ENCODE data around the gene CCL14. TPM values are rescaled to one million over a fixed set of nuclear protein-coding genes. Genes with fewer than 3 reads are reported as not detected.

CCL14 gene
- total and polyA plus RNA-seq, 9 of the 15 experiments (the other 6 are each of a cell fraction or from before 2014, with no cell fraction given) = not detected

GRCh38 chr17:35963663-35964062 is 22.9 kb downstream of the CCL14 start (continued):
- TF ChIP-seq MAFG (tag; conservative IDR thresholded peaks at IDR 0.05) = peak; percentile 28; the same call in 1 of the 2 replicates
- TF ChIP-seq IRF2 (CRISPR knock-in tag; IDR thresholded peaks at IDR 0.05) = no peak
- no peak for TF ChIP-seq NFYB (IDR thresholded peaks at IDR 0.05; ENCODE audit: extremely low read depth, insufficient read length)
- TF ChIP-seq ZNF232 (CRISPR knock-in tag; IDR thresholded peaks at IDR 0.05) = no peak
- TF ChIP-seq CHAMP1 (IDR thresholded peaks at IDR 0.05) = no peak
- TF ChIP-seq, protein P1, sequence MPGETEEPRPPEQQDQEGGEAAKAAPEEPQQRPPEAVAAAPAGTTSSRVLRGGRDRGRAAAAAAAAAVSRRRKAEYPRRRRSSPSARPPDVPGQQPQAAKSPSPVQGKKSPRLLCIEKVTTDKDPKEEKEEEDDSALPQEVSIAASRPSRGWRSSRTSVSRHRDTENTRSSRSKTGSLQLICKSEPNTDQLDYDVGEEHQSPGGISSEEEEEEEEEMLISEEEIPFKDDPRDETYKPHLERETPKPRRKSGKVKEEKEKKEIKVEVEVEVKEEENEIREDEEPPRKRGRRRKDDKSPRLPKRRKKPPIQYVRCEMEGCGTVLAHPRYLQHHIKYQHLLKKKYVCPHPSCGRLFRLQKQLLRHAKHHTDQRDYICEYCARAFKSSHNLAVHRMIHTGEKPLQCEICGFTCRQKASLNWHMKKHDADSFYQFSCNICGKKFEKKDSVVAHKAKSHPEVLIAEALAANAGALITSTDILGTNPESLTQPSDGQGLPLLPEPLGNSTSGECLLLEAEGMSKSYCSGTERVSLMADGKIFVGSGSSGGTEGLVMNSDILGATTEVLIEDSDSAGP (CRISPR knock-in tag; IDR thresholded peaks at IDR 0.05) = no peak

DNA sequence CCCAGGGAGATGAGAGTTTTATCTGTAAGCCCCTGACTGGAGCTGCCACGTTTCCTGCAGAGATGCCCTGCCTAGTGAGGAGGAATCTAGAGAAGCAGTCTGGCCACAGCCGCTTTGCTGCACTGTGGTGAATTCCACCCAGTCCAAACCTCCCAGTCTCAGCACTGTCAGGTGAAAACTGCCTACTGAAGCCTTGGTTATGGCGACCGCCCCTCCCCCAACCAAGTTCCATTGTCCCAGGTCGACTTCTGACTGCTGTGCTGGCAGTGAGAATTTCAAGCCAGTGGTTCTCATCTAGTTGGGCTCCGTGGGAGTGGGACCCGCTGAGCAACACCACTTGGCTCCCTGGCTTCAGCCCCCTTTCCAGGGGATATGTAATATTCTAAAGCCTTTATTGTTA is 32.8 kb downstream of the CCL14 start:
- POLR2A ChIA-PET = no interaction called here
- Histone ChIP-seq H3K36me3 (ENCODE audit: control insufficient read depth, insufficient read depth, low read length) (no peaks in the 10 kb centered on the region), H3K9ac (ENCODE audit: insufficient read depth in 1 of 2, low read depth in 2 of 2, low read length in 2 of 2) (no peak overlapping the region; a peak in 1 of 4 replicates), H3K4me1 (replicated peaks in 1 of 2; ENCODE audit: control insufficient read depth in 2 of 2, insufficient read depth in 2 of 2, low read length in 2 of 2) (no peaks in the 10 kb centered on the region), H3K27me3 (ENCODE audit: control insufficient read depth in 2 of 2, insufficient read depth in 2 of 2, low read length in 2 of 2) (peaks cover 14% of the 10 kb centered on the region in 2 experiments; a peak in 4 of 5 replicates), H2AFZ (ENCODE audit: low read depth, low read length) (no peak overlapping the region), H3K9me1 (ENCODE audit: control insufficient read depth, insufficient read depth, low read length) (no peaks in the 10 kb centered on the region), H3K4me2 (ENCODE audit: insufficient read depth, low read length) (no peak overlapping the region), H4K20me1 (replicated peaks; ENCODE audit: control insufficient read depth, insufficient read depth, low read length) (0 out of 2 replicates have a peak, but pooled peaks cover 3% of the 10 kb centered on the region), H3K79me2 (ENCODE audit: control insufficient read depth, insufficient read depth, low read length) (no peaks in the 10 kb centered on the region), H3K9me3 (replicated peaks; ENCODE audit: control insufficient read depth, insufficient read depth, low read depth, low read length) (no peaks in the 10 kb centered on the region), H3K27ac (ENCODE audit: extremely low read depth, low read depth, low read length) (no peak overlapping the region), H3K4me3 (no peak overlapping the region)
- in situ Hi-C loops (cut with MboI) = loop anchor here (25.0 kb wide), 1 partner anchor 534 kb away; the partner anchor contains the start of gene ZNHIT3
- CTCF ChIA-PET (ENCODE audit: low intra/inter-chr PET ratio) = no interaction called here
- 0% methylated on average over 7 of the region's 7 CpGs for WGBS (ENCODE audit: insufficient coverage, low coverage, missing lambda C conversion rate)
- TF ChIP-seq ZNF282 (CRISPR knock-in tag; IDR thresholded peaks at IDR 0.05) = no peak
- DNase-seq (ENCODE audit: extremely low read depth in 1 of 4, low spot score in 3 of 4) (no peak), FAIRE-seq (no peak), ATAC-seq (no peak)
- BruUV-seq (replicated peaks) = no TSS peak
- intact Hi-C loops (cut with micrococcal nuclease) = no loop called here

All from K562 (cell line).